ENCODE results near the gene AP5S1. TPM values are rescaled to one million over a fixed set of nuclear protein-coding genes. Genes with fewer than 3 reads are reported as not detected.

AP5S1 gene
- total RNA-seq, 1 donor from 2014 or later: 12.8 TPM

DNA sequence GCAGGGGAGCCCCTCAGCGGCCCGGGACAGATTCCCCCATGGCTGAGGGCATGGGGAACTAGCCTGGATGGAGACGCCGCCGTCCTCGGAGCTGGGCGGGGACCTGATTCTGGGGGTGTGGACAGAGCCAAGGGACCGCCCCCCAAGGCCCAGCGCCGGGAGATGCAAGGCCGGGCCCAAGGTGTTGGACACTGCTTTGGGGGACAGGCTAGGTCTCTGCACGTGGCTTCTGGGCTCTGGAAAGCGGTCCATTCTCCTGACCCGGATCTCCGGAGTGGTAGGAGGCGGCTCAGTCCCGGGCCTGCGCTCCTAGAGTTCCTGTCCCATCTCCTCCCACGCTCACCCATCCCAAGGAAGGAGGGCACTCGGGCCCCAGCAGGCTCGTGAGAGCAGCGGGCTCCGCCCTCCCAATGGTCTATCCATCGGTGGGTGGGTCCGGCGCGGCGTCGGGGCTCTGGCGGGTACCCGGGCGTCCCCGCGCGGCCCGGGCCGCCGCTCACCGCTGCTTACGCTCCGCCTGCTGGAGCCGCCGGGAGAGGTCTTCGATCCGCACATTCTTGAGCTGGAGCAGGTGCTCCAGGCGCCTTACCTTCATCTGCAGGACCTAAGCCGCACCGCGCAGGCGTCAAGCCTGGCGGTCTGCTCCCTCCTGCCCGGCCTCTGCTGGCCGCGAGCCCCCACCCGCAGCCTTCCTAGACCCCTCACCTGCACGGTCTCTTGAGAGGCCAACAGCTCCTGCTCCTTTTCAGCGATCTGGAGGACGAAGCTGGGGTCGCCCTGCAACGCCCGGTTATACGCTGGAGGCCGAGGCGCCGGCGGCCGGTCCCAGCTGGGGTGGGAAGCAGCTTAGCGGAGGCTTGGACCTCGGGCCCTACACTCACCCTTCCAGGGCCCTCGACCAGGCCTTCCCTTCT is 42.4 kb upstream of the AP5S1 start:
- H3K36me3 Mint-ChIP-seq (ENCODE audit: low read depth): no peaks in the 10 kb centered on the region
- H3K9me3 Mint-ChIP-seq: no peaks in the 10 kb centered on the region
- peak overlapping the region; percentile 65 for H3K4me3 Mint-ChIP-seq
- peaks cover 64% of the 10 kb centered on the region for H3K27me3 Mint-ChIP-seq (ENCODE audit: low read depth)
- no peak overlapping the region for H3K27ac Mint-ChIP-seq (ENCODE audit: unreplicated experiment)
- H3K4me1 Mint-ChIP-seq: peaks cover 22% of the 10 kb centered on the region
- peak; percentile 37 for DNase-seq (ENCODE audit: low read depth, low spot score)
- TF ChIP-seq, protein P1, sequence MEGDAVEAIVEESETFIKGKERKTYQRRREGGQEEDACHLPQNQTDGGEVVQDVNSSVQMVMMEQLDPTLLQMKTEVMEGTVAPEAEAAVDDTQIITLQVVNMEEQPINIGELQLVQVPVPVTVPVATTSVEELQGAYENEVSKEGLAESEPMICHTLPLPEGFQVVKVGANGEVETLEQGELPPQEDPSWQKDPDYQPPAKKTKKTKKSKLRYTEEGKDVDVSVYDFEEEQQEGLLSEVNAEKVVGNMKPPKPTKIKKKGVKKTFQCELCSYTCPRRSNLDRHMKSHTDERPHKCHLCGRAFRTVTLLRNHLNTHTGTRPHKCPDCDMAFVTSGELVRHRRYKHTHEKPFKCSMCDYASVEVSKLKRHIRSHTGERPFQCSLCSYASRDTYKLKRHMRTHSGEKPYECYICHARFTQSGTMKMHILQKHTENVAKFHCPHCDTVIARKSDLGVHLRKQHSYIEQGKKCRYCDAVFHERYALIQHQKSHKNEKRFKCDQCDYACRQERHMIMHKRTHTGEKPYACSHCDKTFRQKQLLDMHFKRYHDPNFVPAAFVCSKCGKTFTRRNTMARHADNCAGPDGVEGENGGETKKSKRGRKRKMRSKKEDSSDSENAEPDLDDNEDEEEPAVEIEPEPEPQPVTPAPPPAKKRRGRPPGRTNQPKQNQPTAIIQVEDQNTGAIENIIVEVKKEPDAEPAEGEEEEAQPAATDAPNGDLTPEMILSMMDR (conservative IDR thresholded peaks at IDR 0.05): no peak

DNA sequence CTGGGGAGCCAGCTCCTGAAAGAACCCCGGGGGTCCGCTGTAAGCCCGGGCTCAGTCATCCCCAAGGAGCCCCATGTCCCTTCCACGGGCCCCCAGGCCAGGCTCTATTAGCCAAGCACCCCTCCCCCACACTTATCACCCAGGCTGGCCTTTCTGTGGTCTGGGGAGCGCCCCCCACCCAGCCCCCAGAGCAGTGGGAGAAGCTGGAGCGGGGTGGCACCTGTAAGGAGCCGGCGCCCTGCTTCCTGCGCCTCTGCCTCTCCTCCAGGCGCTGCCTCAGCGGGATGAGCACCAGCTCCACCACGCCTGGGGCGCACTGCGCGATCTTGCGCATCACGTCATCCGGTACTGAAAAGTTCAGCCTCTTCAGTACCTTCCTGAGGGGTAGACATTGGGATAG is 41.4 kb upstream of the AP5S1 start:
- DNase-seq (ENCODE audit: low read depth, low spot score): no peak
- peak overlapping the region; percentile 35 for H3K4me3 Mint-ChIP-seq

DNA sequence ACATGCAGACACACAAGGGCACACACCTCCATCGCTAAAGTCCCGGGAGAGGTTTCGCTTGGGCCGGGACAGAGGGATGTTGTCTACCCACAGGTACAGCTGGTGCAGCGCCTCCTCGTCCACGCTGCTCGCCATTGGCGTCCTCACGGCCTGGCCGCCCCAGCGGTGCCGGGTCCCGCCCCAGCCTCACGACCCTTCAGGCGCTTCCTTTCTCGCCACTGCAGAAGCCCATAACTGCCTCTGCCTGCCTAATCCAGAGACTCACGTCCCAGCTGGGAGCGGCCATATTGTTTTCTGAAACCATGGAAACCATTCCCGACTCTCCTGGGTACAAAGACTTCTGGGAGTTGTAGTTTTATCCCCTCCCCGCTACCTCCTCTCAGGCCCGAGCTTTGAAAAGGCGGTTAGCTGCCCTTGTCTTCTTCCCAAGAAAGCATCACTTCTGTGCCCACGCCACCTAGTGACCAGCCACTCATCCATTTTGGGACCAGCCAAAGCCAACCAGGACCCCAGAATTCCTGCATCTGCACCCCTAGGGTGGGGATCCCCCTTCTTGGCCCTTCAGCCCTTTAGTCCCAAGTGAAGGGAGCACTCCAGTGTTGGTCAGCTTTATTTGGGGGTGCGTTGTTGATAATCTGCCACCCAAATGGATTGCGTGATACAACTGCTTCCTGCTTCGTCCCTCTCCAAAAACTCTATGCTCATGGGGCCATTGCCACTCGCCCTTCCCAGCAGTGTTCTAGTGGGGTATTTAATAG is 39.0 kb upstream of the AP5S1 start, which contains the start of gene SPEF1:
SPEF1 (minus strand) TSS at position 296 of the 758 bp plus-strand sequence; CDS start at position 135, 161 bp downstream.
- TF ChIP-seq, protein P1 (conservative IDR thresholded peaks at IDR 0.05): peak; percentile 52
- Mint-ChIP-seq H3K36me3 (ENCODE audit: low read depth) (peaks cover 2% of the 10 kb centered on the region), H3K27ac (ENCODE audit: unreplicated experiment) (no peak within 1 kb of the TSS), H3K9me3 (no peaks in the 10 kb centered on the region), H3K4me1 (peaks cover 36% of the 10 kb centered on the region), H3K27me3 (ENCODE audit: low read depth) (peaks cover 50% of the 10 kb centered on the region), H3K4me3 (peak within 1 kb of the TSS; percentile 87)
- peak; percentile 67 for DNase-seq (ENCODE audit: low read depth, low spot score)

More for the DNA sequence above, 41.4 kb upstream of the AP5S1 start:
- H3K4me1 Mint-ChIP-seq: peaks cover 27% of the 10 kb centered on the region
- peaks cover 64% of the 10 kb centered on the region for H3K27me3 Mint-ChIP-seq (ENCODE audit: low read depth)
- no peaks in the 10 kb centered on the region for H3K9me3 Mint-ChIP-seq
- H3K27ac Mint-ChIP-seq (ENCODE audit: unreplicated experiment): no peak overlapping the region
- TF ChIP-seq, protein P1 (conservative IDR thresholded peaks at IDR 0.05): no peak
- peaks cover 2% of the 10 kb centered on the region for H3K36me3 Mint-ChIP-seq (ENCODE audit: low read depth)

DNA sequence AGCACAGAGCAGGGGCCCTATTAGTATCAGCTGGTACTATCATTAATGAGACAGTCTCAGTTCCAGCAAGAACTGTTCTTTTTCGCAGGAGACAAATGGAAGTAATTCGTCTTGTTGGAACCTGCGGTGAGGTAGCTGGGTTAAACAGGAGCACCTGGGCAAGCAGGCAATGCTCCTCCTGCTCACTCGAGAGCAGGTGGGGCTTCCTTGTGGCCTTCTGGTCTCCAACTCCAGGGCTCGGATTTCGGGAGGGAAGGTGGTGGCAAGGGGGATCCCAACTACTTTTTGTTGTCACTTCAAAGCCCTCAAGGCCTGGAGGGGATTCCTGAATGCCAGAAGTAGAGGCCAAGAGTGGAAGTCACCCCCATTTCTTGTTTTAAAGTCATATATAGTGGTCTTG is 37.8 kb upstream of the AP5S1 start:
- Mint-ChIP-seq H3K27ac (ENCODE audit: unreplicated experiment) (no peak overlapping the region), H3K4me3 (peak overlapping the region; percentile 63)
- no peak for DNase-seq (ENCODE audit: low read depth, low spot score)

DNA sequence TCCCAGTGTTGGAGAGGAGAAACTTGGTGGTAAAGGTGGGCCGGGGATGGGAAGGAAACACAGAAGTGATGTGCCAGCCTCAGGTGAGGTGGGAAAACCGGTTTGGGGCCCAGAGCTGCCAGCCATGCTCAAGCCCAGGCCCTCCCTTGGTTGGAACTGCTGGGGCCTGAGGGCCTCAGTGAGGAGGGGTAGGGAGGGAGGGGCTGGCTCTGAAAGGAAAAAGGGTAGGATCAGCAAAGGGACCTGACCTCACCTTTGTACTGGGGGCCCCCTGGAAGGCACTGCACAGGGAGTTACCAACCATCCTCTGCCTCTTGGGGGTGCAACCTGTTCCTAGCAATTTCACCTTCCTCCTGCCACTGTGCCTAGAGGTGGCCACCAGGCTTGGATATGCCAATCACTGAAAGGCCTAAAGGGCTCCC is 37.3 kb upstream of the AP5S1 start:
- H3K9me3 Mint-ChIP-seq: no peaks in the 10 kb centered on the region
- DNase-seq (ENCODE audit: low read depth, low spot score): no peak
- peaks cover 2% of the 10 kb centered on the region for H3K36me3 Mint-ChIP-seq (ENCODE audit: low read depth)
- H3K27ac Mint-ChIP-seq (ENCODE audit: unreplicated experiment): peak overlapping the region; percentile 86
- H3K27me3 Mint-ChIP-seq (ENCODE audit: low read depth): peaks cover 32% of the 10 kb centered on the region
- peaks cover 43% of the 10 kb centered on the region for H3K4me1 Mint-ChIP-seq
- TF ChIP-seq, protein P1 (conservative IDR thresholded peaks at IDR 0.05): no peak
- peak overlapping the region; percentile 84 for H3K4me3 Mint-ChIP-seq

More for the DNA sequence above, 37.8 kb upstream of the AP5S1 start:
- H3K36me3 Mint-ChIP-seq (ENCODE audit: low read depth): peaks cover 2% of the 10 kb centered on the region
- TF ChIP-seq, protein P1 (conservative IDR thresholded peaks at IDR 0.05): no peak
- peaks cover 37% of the 10 kb centered on the region for H3K27me3 Mint-ChIP-seq (ENCODE audit: low read depth)
- no peaks in the 10 kb centered on the region for H3K9me3 Mint-ChIP-seq
- H3K4me1 Mint-ChIP-seq: peaks cover 42% of the 10 kb centered on the region

Measured in neural crest cell (in vitro differentiated cells).